ENCODE data around the gene MIS18BP1.
A peak's percentile ranks its signal among the peaks of the same experiment; 100 is the strongest.
"Not testable (repeated sequence)": the region's sequence is repeated elsewhere in the genome, so short reads cannot be mapped to it uniquely, and the experiment has no call there.

MIS18BP1 gene

DNA sequence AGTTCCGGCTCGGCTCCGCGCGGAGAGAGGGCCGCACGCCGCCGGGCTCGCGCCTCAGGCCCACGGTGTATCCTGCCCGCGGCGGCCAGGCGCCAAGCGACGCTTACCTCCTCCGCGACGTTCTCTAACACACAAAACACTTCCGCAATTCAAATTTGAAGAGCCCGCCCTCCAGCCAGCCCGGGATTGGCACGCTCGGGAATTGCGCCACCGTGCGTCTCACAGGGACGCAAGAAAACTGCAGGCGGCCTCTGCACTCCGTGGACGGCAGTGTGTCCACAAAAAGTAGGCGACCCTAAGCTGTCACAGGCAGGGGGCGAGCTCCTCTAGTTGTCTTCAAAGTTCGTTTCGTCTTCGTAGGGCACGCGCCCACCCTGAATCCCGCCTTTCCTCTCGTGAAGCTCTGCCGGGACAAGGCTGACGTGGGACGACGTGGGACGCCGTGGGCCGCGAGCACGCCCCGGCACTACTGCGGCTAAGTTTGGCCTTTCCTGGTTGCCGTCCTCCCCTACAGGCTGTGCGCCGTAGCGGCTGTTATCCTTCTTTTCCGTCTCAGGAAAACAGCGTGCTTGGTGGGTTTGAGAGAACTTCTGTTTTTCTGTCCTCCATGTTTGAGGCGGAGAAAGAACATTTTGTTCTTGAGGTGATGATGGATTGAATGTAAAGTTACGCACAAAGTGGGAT lies at the start of gene MIS18BP1:
TSS of gene MIS18BP1 (minus strand) at position 133 of the 684 bp plus-strand sequence. CDS start 5,916 bp downstream, outside the sequence.
- H3K4me3 ChIP-seq = peak within 1 kb of the TSS; percentile 66 to 95 (median 80)
- peak in 4 of 11 experiments; percentile 36 to 50 (median 41); a peak in 4 of 22 replicates for TF ChIP-seq Cebpa-rat (IDR thresholded peaks at IDR 0.05)
- H4K20me1 ChIP-seq = peaks cover 0 to 10% (median 5%) of the 10 kb centered on the region in 11 experiments; a peak in 5 of 22 replicates
- peaks cover 17 to 37% (median 25%) of the 10 kb centered on the region in 11 experiments for H3K9me3 ChIP-seq (replicated peaks in 1 of 11)
- H3K9ac ChIP-seq = peak within 1 kb of the TSS; percentile 82 to 98 (median 92)
- peaks cover 25 to 46% (median 29%) of the 10 kb centered on the region in 10 experiments for H3K4me1 ChIP-seq
- H3K27me3 ChIP-seq = no peaks in the 10 kb centered on the region
- peak within 1 kb of the TSS; percentile 52 to 98 (median 92) for H3K27ac ChIP-seq
- peaks cover 0 to 13% (median 10%) of the 10 kb centered on the region in 11 experiments; a peak in 11 of 22 replicates for H3K36me3 ChIP-seq
- H3K4me2 ChIP-seq = peak within 1 kb of the TSS; percentile 66 to 90 (median 84)

DNA sequence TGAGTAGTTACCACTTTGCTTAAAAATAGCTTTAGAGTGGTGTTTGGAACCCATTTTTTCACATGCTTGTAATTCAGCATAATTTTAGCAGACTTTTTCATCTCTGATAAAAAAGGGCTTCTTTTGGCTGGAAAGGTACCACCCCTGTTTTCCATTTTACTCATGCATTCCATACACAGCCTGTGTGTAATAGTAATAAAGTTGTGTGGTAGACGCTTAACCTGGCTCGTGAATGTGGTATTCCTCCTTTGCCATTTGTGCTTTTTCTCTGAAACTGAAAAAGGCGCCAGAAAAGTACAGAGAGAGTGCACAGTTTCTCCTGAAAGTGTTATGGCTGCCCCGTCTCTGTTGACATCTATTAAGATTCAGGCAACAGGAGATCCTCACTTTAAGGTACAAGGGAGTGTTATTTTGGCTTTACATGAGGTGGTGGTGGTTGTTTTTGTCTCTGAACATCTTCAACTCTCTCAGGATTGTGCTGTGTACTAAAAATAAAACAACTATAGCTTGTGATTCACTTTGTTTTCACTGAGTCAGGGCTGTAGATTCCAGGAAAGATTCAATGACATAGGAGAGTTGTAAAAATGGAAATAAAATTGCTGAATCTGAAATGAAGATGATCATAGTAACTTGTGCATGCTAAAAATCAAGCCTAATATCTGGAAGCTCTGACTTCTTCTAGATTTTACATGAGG lies 45.6 kb upstream of the MIS18BP1 start:
- Histone ChIP-seq H3K27ac (no peak overlapping the region), H3K4me3 (no peak overlapping the region), H4K20me1 (no peaks in the 10 kb centered on the region), H3K36me3 (no peaks in the 10 kb centered on the region), H3K9me3 (replicated peaks in 1 of 11) (no peaks in the 10 kb centered on the region), H3K4me2 (peak overlapping the region in 2 of 11 experiments; percentile 21 to 25; a peak in 2 of 22 replicates), H3K4me1 (0 out of 20 replicates have a peak, but pooled peaks cover 0 to 10% (median 0%) of the 10 kb centered on the region in 10 experiments), H3K27me3 (no peaks in the 10 kb centered on the region), H3K9ac (peak overlapping the region in 1 of 11 experiments; percentile 41; a peak in 1 of 22 replicates)
- no peak for TF ChIP-seq Cebpa-rat (IDR thresholded peaks at IDR 0.05)

DNA sequence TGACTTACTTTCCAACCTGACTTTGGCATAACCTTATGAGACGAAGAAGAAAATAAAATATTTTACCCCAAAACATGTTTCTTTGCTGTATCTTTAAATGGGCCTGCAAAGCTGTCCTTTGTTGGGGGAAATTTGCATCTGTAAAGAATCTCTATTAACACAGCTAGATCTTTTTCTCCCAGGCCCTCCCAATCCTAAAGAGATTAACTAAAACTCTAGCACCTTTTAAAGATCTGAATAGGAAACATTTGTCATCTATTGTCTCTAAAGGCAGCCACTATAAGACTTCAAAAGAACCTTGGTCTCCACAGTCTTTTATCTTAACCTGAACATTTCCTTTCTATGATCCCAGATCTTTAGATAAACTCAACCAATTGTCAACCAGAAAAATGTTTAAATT lies 41.8 kb upstream of the MIS18BP1 start:
- H3K4me2 ChIP-seq; H3K9ac ChIP-seq; H3K4me3 ChIP-seq; H3K36me3 ChIP-seq; H4K20me1 ChIP-seq; H3K27me3 ChIP-seq; H3K9me3 ChIP-seq (replicated peaks in 1 of 11); H3K27ac ChIP-seq; H3K4me1 ChIP-seq: not testable (repeated sequence)

DNA sequence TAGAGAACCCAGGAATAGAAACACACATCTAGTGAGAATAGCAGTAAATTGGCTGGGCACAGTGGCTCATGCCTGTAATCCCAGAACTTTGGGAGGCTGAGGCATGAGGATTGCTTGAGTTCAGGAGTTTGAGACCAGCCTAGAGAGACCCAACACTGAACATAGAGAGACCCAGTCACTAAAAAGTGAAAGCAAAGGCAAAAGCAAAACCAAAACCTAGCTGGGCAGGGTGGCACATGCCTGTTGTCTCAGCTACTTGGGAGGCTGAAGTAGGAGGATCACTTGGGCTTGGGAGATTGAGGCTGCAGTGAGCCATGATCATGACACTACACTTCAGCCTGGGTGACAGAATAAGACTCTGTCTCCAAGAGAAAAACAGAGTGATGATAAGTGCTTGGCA lies 37.5 kb upstream of the MIS18BP1 start:
- Histone ChIP-seq H3K9ac (no peak overlapping the region), H3K4me3 (no peak overlapping the region), H3K27me3 (no peaks in the 10 kb centered on the region), H3K9me3 (replicated peaks in 1 of 11) (no peaks in the 10 kb centered on the region), H4K20me1 (no peaks in the 10 kb centered on the region), H3K27ac (no peak overlapping the region), H3K4me2 (no peak overlapping the region), H3K36me3 (no peaks in the 10 kb centered on the region), H3K4me1 (no peaks in the 10 kb centered on the region)
- no peak for TF ChIP-seq Cebpa-rat (IDR thresholded peaks at IDR 0.05)

DNA sequence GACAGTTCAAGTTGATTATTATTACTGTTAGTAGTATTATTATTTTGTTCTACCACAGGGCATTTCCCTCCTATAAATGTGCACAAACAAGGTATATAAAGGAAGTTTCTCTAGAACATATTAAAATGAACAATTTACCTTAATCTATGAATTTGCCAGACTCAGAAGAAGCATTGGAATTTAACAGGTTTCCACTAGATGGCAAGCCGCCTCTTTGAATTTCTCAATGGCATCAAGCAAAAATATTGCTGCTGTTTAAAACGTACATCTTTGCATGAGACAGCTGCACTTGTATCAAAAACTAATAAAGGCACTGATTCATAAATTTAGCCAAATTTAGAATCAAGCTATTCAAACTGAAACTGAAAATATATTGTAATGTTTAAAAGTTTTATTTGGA lies 34.6 kb upstream of the MIS18BP1 start:
- H3K4me1 ChIP-seq = no peaks in the 10 kb centered on the region
- H3K4me2 ChIP-seq = no peak overlapping the region
- no peak overlapping the region for H3K27ac ChIP-seq
- no peak for TF ChIP-seq Cebpa-rat (IDR thresholded peaks at IDR 0.05)
- H3K27me3 ChIP-seq = no peaks in the 10 kb centered on the region
- 0 out of 22 replicates have a peak overlapping the region, but pooled peaks of 1 of the 11 experiments have one; percentile 19 for H3K9ac ChIP-seq
- no peak overlapping the region for H3K4me3 ChIP-seq
- H3K36me3 ChIP-seq = no peaks in the 10 kb centered on the region
- H3K9me3 ChIP-seq (replicated peaks in 1 of 11) = peaks cover 8 to 24% (median 17%) of the 10 kb centered on the region in 11 experiments
- H4K20me1 ChIP-seq = no peaks in the 10 kb centered on the region

DNA sequence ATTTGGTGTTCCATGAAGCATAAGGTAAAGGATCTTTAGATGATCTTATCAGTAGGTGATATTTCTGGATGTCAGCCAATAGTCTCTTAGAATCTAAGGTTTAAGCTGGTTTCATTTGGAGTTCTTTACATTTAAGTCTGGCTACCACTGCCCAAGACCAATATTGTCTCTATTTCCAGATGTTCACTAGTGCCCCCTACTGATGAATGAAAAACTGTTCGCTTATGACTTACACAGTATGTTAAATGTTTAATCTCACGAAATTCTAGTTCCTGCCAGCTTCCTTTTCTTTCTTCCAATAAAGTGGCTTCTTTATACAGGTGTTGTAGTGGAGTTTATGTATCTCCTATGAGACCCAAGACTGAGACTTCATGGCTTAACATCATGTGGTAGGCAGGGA lies 31.8 kb upstream of the MIS18BP1 start:
- no peaks in the 10 kb centered on the region for H3K4me1 ChIP-seq
- no peak for TF ChIP-seq Cebpa-rat (IDR thresholded peaks at IDR 0.05)
- H3K36me3 ChIP-seq = no peaks in the 10 kb centered on the region
- H4K20me1 ChIP-seq = no peaks in the 10 kb centered on the region
- H3K27ac ChIP-seq = no peak overlapping the region
- peaks cover 31 to 47% (median 38%) of the 10 kb centered on the region in 11 experiments for H3K9me3 ChIP-seq (replicated peaks in 1 of 11)
- H3K4me3 ChIP-seq = no peak overlapping the region
- no peak overlapping the region for H3K4me2 ChIP-seq
- H3K9ac ChIP-seq = no peak overlapping the region
- no peaks in the 10 kb centered on the region for H3K27me3 ChIP-seq

DNA sequence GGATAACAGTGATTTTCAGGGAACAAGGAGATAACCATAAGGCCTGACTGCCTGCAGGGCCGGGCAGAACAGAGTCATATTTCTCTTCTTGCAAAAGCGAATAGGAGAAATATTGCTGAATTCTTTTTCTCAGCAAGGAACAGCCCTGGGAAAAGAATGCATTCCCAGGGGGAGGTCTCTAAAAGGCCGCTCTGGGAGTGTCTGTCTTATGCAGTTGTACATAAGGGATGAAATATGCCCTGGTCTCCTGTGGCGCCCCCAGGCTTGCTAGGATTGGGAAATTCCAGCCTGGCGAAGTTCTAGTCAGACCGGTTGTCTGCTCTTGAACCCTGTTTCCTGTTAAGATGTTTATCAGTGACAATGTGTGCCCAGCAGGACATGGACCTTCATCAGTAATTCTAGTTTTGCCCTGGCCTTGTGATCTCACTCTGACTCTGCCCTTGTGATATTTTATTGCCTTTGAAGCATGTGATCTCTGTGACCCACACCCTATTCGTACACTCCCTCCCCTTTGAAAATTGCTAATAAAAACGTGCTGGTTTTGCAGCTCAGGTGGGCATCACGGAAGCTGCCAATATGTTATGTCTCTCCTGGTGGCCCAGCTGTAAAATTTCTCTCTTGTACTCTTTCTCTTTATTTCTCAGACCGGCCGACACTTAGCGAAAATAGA lies 28.9 kb upstream of the MIS18BP1 start:
- H3K9ac ChIP-seq, H3K4me1 ChIP-seq, H3K36me3 ChIP-seq, H3K27me3 ChIP-seq, H3K27ac ChIP-seq, H3K4me3 ChIP-seq, H3K4me2 ChIP-seq, H4K20me1 ChIP-seq: not testable (repeated sequence)
- peaks cover 31 to 47% (median 38%) of the 10 kb centered on the region in 11 experiments for H3K9me3 ChIP-seq (replicated peaks in 1 of 11)

DNA sequence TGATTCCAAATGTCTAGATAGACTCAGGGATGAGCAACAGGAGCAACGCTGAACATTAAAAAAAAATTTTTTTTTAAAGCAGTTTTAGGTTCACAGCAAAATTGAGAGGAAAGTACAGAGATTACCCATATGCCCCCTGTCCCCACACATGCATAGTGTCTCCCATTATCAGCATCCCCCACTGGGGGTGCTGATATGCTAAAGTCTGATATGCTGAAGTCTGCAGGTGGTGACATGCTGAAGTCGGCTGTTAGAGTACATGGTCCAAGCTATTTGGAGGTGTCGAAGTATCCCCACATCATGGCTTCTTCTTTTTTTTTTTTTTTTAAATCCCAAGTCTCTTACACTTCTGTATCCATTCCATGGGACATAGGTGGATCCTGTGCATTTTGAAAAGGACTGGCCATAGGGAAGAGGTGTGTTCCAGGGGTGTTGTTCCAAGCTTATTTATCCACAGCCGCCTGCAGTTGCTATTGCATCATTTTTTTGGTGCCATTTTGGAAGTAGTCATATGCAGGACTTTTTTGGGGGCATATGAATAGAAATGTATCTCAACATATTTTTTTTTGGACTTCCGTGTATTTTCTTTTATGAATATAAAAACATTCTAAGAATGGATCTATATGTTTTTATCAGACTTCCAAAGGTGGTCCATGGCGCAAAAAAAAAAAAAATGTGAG lies 19.0 kb upstream of the MIS18BP1 start:
- H3K4me1 ChIP-seq = peaks cover 0 to 9% (median 7%) of the 10 kb centered on the region in 10 experiments; a peak in 15 of 20 replicates
- no peaks in the 10 kb centered on the region for H3K9me3 ChIP-seq (replicated peaks in 1 of 11)
- no peaks in the 10 kb centered on the region for H4K20me1 ChIP-seq
- no peak overlapping the region for H3K4me2 ChIP-seq
- H3K27me3 ChIP-seq = no peaks in the 10 kb centered on the region
- no peak overlapping the region for H3K27ac ChIP-seq
- no peaks in the 10 kb centered on the region for H3K36me3 ChIP-seq
- H3K4me3 ChIP-seq = no peak overlapping the region
- H3K9ac ChIP-seq = no peak overlapping the region
- no peak for TF ChIP-seq Cebpa-rat (IDR thresholded peaks at IDR 0.05)

DNA sequence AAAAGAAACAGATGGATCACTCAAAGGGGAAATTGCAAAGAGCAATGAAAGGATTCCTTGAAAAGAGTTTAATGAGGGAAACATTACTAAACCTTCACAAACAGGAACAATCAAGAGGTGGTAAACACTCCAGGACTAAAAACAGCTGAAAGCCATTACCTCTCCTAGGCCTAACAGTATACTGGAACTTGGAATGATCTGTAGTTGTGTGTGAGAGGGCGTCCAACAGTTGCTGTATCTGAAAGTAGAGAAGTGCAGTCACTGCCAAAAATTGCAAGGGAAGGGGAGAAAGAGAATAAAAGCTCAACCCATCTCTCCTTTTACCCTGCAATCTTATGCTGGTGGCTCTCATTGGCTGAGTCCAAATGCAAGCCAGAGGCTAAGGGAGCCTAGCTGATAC lies 17.0 kb upstream of the MIS18BP1 start:
- TF ChIP-seq Cebpa-rat (IDR thresholded peaks at IDR 0.05) = no peak
- Histone ChIP-seq H3K27me3 (no peaks in the 10 kb centered on the region), H4K20me1 (no peaks in the 10 kb centered on the region), H3K9me3 (replicated peaks in 1 of 11) (no peaks in the 10 kb centered on the region), H3K36me3 (no peaks in the 10 kb centered on the region), H3K9ac (no peak overlapping the region), H3K27ac (no peak overlapping the region), H3K4me2 (no peak overlapping the region), H3K4me3 (no peak overlapping the region), H3K4me1 (peaks cover 0 to 9% (median 7%) of the 10 kb centered on the region in 10 experiments; a peak in 15 of 20 replicates)

Data from BLaER1 treated with 17β-estradiol and CSF1 and Interleukin-3, amounts not matched to agents 10 nM and 100 nM (cell line).